GM21717 (cell line): ENCODE results near the gene FHL1.

ENCODE experiments used
- ATAC-seq: cut with Tn5 transposase; IDR thresholded peaks from one replicate; pipeline ENCODE4 v1.9.1; 2021; ENCODE audit warnings: mild to moderate bottlenecking, moderate library complexity; ENCODE audit not compliant: unreplicated experiment

The FHL1 gene

GRCh38 chrX:136250191-136251040, 103.1 kb downstream of the FHL1 start:
- ATAC-seq: peak; percentile 43

DNA sequence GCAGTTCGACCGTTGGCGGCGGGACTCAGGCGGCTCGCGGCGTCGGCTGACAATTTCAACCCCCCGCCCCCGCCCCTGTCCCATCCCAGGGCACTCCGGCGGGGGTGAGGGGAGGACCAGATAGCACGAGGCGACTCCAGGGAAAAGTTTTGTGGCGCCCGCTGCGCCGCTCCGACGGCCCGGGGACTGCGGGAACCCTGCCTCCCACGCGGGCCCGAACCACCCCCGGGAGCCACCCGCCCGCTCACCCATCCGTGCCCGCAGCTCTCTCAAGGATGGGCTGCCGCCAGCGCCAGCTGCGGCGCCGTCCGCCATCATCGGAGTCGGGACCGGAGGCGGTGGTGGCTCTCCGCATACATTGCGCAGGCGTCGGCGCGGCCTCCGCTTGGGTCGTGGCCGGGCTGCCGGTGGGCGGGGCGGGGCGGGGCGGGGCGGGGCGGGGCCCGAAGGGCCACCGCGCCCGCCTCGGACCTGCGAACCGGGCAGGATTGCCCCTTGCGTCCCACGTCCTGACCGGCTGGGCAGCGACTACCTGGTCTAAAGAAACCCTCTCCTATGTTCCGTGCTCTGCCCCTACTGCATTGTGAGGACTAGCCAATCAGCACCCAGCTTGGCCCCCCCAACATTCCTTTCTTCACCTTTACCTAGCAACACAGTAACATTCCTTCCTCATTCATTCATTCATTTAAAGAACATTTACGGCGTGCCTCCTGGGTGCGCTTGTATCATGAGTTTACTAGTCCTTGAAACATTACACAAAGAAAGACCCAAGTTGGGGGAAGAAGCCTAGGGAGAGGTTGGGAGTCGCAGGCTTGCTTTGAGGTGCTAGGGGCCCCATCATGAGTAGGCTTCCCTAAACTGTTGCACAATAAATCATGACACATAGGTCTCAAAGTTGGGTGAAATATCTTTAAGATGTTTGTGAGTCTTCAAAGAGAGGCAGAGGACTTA, 104.0 kb downstream of the FHL1 start, which contains the start of gene MAP7D3:
TSS of gene MAP7D3 (minus strand) at position 360 of the 951 bp plus-strand sequence. CDS start at position 318, 42 bp downstream.
- ATAC-seq: peak; percentile 82

GRCh38 chrX:136255541-136255940, 108.2 kb downstream of the FHL1 start:
- no peak for ATAC-seq

GRCh38 chrX:136256026-136256425, 108.7 kb downstream of the FHL1 start:
- no peak for ATAC-seq

- no peak for ATAC-seq
Observed at GRCh38 chrX:136258951-136259350, 111.6 kb downstream of the FHL1 start.

DNA sequence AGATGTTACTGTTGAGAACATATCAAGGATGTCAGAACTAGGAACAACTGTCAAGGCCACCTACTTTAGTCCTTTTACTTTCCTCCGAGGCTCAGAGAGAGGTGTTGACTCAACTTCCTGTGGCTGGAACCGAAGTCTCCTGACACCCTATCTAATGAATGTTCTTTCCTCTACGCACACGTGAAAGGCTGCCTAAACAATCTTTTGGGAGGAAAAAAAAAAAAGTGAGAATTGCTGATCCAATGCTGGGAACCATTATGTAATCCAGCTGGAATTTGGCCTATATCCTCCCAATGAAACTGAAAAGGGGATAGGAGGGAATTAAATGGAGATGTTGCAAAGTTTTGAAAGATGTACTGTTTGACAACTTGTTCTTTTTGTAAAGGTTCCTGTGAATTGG, 112.2 kb downstream of the FHL1 start:
- no peak for ATAC-seq

DNA sequence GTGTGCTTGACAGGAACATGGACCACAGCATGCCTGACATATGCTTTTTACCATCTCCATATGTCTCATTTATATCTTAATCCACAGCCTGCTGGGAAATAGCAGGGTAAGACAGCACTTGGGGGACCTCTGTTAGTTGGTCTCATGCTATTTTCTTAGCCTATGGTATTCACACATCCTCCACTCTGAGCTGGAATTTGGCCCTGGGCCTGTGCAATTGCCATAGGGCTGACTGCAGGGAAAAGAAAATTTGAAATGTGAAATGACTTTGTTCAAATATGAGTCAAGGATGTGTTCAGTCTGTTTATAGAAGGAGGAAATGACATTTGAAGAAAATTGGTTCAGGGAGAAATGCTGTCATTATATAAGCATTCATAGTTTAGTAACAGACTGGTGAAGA, 113.4 kb downstream of the FHL1 start:
- no peak for ATAC-seq
